Activated CD4-positive, alpha-beta T cell treated with anti-CD3 and anti-CD28 coated beads, Interleukin-2, amount 50 U/mL, for 4 hours (primary cell): Measurements from ENCODE around the gene LGALS12.
"Not testable (repeated sequence)": the region's sequence is repeated elsewhere in the genome, so short reads cannot be mapped to it uniquely, and the experiment has no call there.

Experiments used
- DNase-seq, 2 experiments: peaks; one replicate each; pipeline ENCODE4 v3.0.0-alpha.2; 2020

Gene LGALS12

DNA sequence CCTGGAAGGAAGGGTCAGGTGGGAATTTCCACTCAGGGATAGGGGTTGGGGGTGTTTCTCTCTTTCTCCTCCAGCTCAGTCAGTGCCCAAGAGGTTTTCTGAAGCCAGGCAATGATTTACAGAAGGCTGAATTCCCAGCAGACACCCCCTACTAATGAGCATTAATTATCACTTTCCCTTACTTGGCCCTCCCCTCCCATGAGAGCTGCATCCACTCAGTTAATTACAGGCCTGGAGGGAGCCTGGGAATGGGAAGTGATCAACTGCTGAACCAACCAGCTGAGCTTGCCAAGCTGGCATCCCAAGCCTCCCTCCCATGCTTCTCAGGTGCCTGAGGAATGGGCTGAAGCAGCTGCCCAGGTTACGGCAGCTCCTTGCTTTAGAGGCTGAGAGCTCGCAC is 992 bp downstream of the LGALS12 start:
- DNase-seq = no peak

DNA sequence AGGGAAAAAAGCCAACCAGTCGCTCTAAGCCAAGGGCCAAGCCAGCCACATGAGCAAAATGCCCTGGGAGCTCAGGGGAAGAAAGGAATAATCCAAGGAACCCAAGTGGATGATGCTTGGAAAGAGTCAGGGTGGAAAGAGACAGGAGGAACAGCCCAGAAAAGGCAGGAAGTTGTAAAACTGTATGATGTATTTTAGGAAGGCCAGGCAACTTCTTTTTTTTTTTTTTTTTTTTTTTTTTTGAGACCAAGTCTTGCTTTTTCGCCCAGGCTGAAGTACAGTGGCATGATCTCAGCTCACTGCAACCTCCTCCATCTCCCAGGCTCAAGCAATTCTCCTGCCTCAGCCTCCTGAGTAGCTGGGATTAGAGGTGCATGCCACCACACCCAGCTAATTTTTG is 1.6 kb downstream of the LGALS12 start:
- no peak for DNase-seq

DNA sequence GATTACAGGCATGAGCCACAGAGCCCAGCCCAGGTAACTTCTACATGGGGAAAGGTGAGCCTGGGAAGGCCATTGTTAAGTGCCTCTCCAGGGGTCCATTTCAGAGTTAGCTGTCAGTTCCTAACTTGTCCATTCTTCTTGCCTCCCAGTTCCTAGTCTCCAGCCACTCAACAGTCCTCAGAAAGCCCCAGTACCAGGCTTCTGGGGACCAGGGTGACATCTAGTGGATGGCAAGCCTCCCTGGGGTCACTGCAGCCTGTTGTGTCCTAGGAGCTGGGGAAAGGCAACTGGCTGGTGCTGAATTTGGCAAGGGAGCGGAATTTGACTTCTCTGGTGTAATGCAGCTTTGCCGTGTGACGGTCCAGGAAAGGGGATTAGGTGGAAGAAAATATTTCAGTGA is 2.1 kb downstream of the LGALS12 start:
- DNase-seq = no peak

DNA sequence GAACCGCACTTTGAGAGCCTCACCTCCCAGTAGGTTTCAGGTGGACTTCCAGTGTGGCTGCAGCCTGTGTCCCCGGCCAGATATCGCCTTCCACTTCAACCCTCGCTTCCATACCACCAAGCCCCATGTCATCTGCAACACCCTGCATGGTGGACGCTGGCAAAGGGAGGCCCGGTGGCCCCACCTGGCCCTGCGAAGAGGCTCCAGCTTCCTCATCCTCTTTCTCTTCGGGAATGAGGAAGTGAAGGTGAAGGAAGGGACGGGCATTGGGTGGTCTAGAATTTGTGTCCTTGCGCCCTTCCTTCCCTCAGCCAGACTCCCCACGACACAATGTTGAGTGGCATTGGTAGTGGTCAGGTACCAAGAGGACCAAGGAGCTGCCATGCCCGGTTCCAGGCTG is 2.9 kb downstream of the LGALS12 start:
- no peak for DNase-seq

DNA sequence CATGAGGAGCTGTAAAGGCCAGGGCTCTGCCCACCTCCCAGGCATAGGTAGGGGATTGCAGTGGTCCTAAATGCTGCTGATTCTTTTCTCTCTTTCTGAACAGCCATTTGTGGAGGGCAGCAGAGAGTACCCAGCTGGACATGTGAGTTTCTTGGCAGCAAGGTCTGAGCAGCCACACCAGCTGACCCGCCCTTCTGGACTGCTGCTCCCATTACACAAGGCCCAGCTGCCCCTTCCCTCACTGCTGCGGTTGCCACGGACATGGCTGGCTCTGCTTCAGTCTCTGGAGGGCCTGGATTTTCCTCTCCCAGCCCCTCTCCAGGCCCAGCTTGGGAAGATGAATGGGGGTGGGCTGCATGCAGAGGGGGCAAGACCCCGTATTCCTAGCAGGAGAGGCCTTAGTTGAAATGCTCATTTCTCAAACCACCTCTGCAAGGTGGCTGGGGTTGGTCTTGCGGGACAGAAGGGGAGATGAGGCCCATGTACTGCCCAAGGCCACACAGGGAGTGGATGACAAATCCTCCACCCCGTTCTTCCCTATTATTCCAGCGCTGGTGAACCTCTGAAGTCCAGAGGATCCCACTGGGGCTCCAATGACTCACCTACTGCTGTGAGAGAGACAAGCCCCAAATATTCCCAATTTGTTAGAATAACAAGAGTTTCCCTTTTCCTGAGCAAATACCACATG is 4.6 kb downstream of the LGALS12 start:
- DNase-seq = no peak

DNA sequence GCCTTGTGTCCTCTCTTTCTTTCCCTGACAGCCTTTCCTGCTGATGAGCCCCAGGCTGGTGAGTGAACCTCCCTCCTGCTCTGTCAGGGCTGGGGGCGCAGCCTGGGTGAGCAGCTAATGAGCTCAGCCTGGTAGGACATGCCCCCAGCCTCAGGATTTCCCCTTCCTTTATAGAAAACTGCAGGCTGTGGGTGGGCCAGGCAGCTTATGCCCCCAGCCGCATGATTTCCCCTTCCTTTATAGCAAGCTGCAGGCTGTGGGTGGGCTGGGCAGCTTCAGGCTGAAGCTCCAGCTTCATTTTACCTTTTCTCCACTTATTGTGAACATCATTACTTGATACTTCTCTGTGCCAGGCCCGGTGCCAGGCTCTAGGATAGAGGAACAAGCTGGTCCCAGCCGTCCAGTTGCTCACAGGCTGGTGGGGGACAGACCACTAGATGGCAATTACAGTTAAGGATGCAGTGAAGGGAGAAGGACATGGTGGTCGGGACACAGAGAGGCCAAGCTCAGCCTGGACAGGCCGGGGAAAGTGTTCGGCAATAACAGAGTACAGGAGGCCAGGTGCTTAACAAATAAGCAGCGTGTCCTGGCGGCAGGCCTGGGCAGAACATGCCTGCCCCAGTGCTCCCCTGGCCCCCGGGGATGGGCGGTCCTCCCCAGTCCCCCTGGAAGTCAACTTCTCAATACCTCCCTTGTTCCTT is 5.3 kb downstream of the LGALS12 start:
- DNase-seq = no peak

DNA sequence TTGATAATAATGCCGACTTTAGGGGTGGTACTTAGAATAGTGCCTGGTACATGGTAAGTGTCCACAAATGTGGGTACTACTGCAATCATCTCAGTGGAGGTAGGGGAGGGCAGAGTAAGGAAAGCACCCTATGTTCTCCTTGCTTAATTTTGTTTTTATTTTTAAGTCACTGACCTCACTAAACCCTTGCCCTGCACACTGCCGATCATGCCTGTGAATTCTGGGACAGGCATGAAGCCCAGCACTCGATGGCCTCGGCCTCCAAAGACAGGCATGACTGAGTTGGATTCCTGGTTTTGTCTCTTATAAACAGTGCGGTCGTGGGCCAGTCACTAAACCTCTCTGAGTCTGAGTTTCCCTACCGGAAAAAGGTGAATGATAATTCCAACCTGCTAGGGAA is 6.9 kb downstream of the LGALS12 start:
- no peak for DNase-seq

DNA sequence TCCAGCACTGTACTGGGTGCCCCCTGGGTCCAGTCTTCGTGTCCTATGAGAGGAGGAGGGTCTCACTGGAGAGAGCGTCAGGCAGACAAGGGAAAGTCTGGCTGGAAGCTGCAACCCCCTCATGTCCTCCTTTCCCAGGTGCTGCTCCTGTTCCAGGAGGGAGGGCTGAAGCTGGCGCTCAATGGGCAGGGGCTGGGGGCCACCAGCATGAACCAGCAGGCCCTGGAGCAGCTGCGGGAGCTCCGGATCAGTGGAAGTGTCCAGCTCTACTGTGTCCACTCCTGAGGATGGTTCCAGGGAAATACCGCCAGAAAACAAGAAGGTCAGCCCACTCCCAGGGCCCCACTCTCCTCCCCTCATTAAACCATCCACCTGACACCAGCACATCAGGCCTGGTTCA is 10.2 kb downstream of the LGALS12 start:
- DNase-seq = no peak

DNA sequence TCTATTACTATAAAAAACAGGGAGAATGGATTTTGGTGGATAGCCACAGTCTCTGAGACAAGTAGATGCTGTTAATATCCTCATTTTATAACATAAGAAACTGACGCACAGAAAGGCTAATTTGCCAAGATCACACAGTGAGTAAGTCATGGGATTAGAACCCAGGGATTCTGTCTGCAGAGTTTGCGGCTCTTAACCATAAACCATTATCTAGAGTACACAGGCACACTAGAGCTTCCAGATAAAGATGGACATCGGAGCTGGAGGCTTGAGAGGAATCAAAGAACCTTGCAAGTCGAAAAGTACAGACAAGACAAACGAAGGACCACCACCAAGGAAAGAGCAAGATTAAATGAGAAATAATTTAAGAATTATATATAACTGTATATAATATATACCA is 11.3 kb downstream of the LGALS12 start:
- no peak for DNase-seq

DNA sequence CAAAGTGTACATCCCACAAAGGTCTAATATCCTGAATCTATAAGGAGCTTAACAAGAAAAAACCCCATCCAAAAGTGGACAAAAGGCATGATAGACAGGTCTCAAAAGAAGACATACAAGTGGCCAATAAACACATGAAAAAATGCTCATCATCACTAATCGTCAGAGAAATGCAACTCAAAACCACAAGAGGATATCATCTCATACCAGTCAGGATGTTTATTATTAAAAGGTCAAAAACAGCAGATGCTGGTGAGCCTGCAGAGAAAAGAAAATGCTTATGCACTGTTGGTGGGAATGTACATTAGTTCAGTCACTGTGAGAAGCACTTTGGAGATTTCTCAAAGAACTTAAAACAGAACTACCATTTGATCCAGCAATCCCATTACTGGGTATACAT is 12.7 kb downstream of the LGALS12 start:
- DNase-seq = no peak

DNA sequence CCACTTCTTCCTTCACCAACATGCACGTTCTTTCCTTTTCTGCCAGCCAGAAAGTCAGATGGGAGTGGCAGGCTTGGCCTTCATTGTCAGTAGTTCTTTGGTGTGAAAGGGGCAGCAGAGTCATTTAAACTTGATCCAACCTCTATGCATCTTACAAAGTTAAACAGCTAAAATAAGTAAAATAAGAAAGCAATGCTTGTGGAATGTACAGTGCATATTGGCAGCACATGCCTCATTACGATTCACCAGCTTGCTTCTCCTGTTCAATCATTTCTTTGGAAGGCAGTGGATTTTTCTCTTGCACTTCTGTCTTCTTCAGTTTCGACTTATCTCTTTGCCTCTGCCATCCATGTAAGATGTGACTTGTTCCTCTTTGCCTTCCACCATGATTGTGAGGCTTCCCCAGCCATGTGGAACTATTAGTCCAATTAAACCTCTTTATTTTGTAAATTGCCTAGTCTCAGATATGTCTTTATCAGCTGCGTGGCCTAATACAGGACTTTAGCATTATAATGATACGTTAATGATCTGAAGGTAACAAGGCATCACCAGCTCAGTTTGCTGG is 14.8 kb downstream of the LGALS12 start:
- DNase-seq = no peak

DNA sequence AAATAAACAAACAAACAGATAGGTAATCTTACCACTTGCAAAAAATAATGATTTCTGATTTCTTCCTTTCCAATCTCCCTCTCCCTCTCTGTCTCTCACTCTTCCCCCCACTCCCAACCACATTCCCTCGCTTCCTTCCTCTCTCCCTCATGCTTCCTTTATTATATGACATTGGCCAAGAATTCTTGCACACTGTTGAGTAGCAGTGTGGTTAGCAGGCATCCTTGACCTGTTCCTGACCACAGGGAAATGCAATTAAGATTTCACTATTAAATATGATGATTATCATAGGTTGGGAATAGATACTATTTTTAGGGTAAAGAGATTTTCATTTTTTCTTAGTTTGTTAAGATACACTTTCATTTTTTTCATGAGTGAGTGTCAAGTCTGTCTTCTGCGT is 16.0 kb downstream of the LGALS12 start:
- no peak for DNase-seq

DNA sequence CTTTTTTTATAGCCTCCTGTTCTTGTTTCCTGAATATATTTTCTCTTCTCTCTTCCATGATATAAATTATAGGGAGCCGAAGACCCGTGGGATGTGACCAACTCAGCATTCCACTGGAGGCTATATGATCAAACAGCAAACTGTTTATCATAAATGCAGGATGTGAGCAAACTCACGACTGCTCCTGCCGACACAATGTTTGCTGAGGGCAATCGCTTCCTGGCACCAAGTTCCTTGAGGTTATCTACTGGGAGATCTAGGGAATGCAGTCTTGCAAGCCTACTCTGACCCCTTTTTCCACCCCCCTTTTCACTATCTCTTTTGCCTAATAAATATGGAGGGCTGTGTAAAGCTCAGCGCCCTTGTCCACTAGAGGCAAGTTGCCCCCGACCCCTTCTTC is 17.3 kb downstream of the LGALS12 start:
- DNase-seq = no peak

DNA sequence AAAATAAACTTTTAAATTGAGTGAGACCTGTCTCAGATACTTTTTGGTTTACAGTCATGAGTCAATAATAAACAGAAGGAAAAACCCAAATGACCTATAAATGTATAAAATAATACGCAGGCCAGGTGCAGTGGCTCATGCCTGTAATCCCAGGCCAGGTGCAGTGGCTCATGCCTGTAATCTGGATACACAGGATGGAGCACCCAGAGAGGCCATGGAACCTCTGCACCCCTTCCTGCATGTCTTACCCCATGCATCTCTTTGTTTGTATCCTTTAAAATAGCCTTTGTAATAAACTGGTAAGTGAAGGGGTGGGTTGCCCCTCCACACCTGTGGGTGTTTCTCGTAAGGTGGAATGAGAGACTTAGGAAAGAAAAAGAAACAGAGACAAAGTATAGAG is 21.8 kb downstream of the LGALS12 start:
- DNase-seq = no peak

DNA sequence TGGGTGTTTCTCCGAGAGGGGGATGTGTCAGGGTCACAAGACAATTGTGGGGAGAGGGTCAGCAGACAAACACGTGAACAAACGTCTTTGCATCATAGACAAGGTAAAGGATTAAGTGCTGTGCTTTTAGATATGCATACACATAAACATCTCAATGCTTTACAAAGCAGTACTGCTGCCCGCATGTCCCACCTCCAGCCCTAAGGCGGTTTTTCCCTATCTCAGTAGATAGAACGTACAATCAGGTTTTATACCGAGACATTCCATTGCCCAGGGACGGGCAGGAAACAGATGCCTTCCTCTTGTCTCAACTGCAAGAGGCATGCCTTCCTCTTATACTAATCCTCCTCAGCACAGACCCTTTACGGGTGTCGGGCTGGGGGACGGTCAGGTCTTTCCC is 22.3 kb downstream of the LGALS12 start:
- not testable (repeated sequence) for DNase-seq

DNA sequence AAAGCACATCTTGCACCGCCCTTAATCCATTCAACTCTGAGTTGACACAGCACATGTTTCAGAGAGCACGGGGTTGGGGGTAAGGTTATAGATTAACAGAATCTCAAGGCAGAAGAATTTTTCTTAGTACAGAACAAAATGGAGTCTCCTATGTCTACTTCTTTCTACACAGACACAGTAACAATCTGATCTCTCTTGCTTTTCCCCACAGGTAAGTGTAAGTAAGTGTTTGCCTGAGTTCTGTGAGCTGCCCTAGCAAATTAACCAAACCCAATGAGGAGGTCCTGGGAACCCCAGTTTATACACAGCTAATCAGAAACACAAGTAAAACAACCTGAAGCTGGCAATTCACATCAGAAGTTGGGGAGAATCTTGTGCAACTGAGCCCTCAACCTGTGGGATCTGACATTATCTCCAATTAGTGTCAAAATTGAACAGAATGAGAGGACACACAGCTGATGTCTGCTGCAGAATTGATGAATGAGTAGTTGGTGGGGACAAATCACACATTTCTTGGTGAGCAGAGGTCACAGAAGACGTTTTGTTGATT is 22.9 kb downstream of the LGALS12 start:
- DNase-seq = not testable (repeated sequence)

DNA sequence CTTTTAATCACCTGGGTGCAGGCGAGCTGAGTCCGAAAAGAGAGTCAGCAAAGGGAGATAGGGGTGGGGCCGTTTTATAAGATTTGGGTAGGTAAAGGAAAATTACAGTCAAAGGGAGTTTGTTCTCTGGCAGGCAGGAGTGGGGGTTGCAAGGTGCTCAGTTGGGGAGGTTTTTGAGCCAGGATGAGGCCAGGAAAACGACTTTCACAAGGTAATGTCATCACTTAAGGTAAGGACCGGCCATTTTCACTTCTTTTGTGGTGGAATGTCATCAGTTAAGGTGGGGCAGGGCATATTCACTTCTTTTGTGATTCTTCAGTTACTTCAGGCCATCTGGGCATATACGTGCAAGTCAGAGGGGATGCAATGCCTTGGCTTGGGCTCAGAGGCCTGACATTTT is 23.5 kb downstream of the LGALS12 start:
- not testable (repeated sequence) for DNase-seq

DNA sequence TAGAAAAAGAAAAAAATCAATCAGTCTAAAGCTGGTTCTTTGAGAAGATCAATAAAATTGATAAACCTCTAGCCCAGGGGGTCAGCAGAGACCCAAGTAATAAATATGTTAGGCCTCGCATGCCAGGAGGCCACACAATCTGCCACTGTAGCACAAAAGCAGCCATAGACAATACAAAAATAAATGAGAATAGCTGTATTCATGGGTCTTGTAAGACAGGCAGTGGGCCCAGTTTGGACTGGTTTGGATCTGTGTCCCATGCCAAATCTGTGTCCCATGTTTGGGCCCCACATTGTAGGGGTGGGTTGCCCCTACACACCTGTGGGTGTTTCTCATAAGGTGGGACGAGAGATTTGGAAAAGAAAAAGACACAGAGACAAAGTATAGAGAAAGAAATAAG is 24.1 kb downstream of the LGALS12 start:
- no peak for DNase-seq

DNA sequence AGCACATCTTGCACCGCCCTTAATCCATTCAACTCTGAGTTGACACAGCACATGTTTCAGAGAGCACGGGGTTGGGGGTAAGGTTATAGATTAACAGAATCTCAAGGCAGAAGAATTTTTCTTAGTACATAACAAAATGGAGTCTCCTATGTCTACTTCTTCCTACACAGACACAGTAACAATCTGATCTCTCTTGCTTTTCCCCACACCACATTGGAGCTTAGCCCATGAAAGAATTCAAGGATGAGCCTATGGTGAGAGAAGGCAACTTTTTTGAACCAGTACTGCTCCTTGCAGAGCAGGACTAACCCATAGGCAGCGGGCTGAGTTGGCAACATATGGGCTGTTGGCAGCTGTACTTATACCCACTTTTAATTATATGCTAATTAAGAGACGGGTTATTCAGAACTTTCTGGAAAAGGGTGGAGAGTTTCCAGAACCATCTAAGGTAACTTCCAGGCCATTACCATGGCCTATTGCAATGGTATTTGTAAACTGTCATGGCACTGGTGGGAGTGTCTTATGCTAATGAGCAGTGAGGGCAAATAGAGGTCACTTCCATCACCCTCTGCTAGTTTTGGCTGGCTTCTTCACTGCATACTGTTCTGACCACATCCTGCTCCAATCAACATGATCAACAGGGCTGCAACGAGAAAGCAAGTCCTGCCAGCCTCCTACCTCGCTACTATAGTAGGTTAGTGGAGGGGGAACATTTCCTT is 25.3 kb downstream of the LGALS12 start:
- DNase-seq = peak in 1 of 2 experiments; percentile 19

DNA sequence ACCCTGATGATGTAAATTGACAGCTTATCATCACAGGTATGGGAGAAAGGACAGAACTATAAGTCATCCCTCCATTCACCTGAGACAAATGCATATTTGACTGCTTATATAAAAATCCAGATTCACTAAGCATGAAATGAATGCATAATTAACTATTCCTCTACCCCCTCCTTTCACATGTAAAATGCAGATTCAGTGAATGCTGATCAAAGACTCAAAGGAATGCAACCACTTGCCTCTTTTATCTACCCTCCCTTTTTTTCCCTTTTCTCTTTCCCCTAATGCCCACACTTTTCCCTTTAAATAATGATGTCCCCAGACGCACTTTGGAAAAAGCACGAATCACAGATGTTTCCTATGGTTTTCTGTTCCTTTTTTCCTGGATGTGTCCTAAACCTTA is 26.2 kb downstream of the LGALS12 start:
- no peak for DNase-seq

DNA sequence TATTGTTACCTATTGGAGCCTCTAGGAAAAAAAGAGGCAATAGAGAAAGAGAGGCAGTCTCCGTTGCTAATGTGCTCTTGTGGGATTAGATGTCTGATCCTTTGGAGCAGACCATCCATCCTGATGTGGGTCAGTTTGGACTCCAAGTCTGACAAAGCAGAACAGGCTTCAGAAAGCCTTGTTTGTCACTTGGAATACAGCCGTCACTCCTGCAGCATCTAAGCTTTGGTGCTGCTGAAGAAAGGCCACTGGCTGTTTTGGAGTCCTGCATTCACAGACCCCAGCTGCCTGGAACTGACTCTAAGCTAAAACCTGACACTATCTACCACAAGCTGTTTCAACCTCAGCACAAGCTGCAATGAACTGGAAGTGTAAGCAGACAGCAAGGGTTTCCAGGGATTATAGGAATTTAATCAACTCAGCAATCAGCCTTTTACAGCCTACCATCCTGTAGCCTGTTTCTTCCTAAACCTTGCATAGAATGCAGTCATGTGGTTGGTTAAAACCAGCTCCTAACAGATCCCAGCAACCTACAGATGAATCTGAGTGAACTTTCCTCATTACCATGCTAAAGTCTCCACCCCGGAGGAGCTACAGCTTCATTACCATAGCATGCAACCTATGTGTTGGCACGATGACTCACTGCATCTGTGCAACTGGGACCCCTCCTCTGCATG is 27.1 kb downstream of the LGALS12 start:
- DNase-seq = no peak

DNA sequence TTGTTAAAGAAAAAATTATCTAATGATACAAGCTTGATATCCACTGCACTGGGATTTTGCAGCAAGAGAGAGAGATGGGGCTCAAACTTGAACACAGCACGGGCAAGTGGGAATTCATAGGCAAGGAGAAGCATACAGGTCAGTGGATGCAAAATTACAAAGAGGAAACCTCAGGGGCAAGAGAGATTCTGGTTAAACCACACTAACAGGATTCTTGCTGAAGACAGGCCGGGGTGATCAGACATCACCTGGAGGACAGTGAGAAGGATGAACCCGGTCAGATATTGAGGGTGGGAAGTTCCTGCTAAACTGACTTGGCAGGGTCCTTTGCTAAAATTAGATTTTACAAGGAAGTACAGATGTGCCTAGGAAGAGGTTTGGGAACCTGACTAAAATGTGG is 28.2 kb downstream of the LGALS12 start:
- DNase-seq = no peak

DNA sequence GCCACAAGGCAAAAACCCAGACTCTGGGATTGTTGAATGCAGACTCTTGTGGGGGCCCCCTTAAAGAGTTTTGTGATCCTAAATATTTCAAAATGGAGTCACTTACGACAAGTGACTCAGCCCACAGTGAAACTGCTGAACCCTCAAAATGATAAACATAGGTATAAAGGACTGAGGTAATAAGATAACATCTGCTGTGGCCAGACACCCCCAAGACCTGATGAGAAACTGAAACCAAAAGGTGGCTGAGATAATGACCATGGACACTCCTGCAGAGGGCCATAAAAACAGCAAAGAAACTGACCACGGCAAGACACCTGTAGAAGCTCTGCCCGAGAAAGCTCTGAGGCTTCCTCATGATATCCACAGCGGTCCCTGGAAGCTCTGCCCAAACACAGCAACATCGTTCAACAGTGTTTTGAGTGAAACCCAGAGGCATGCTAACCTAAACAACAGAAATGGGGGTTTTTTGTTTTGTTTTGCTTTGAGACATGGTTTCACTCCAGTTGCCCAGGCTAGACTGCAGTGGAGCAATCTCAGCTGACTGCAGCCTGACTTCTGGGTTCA is 29.1 kb downstream of the LGALS12 start:
- DNase-seq = no peak
